IMR-90 (cell line): ENCODE data around the gene NINJ2. TPM values are rescaled to one million over a fixed set of nuclear protein-coding genes. Genes with fewer than 3 reads are reported as not detected.
"Not testable (repeated sequence)": the region's sequence is repeated elsewhere in the genome, so short reads cannot be mapped to it uniquely, and the experiment has no call there.

Experiments used
- ATAC-seq: fragments of 200-7000 bp; cut with Tn5 transposase; 2 replicates; pipeline ENCODE4 v1.9.1; 2020; ENCODE audit warnings: low read depth, mild to moderate bottlenecking, moderate library complexity
- BruUV-seq: library from RNA; stranded (reverse); fragments of 400-500 nt; replicated peaks from 2 replicates; lab custom pipeline; 2021; lab: Mats Ljungman, UMichigan
- CTCF ChIA-PET: fragments of 300-600 bp; formaldehyde crosslinking; extraction: SDS; loops from one replicate; lab custom pipeline; 2021; ENCODE audit warnings: antibody characterized with exemption; lab: Yijun Ruan, JAX
- POLR2A ChIA-PET: fragments of 300-600 bp; sonication (Branson Sonifier 250); formaldehyde crosslinking; loops from one replicate; lab custom pipeline; 2022; ENCODE audit warnings: antibody characterized with exemption; ENCODE audit not compliant: unreplicated experiment; lab: Charles Lee
- DNase-seq: peaks from one replicate; pipeline ENCODE4 v3.0.0; 2013
- H2AFZ ChIP-seq: replicated peaks from 2 replicates; pipeline ENCODE3; 2013; ENCODE audit warnings: low read length, mild to moderate bottlenecking; ENCODE audit not compliant: poor library complexity
- H2AK5ac ChIP-seq: 2 replicates; pipeline ENCODE4 v1.6.1; 2013; ENCODE audit warnings: low read depth, low read length, inconsistent platforms
- H2AK9ac ChIP-seq: replicated peaks from 2 replicates; pipeline ENCODE3; 2013; ENCODE audit warnings: mild to moderate bottlenecking, low read depth, low read length, moderate library complexity; ENCODE audit not compliant: poor library complexity
- H2BK120ac ChIP-seq: 2 replicates; pipeline ENCODE4 v1.6.1; 2013; ENCODE audit warnings: low read depth, low read length, inconsistent platforms
- H2BK15ac ChIP-seq: 3 replicates; pipeline ENCODE4 v1.6.1; 2013; ENCODE audit warnings: low read depth, low read length, inconsistent platforms
- H2BK20ac ChIP-seq: 2 replicates; pipeline ENCODE4 v1.6.1; 2013; ENCODE audit warnings: low read depth, mild to moderate bottlenecking, inconsistent platforms, low read length, moderate library complexity
- H2BK5ac ChIP-seq: 2 replicates; pipeline ENCODE4 v1.6.1; 2013; ENCODE audit warnings: mild to moderate bottlenecking, low read depth, low read length, inconsistent platforms; ENCODE audit not compliant: poor library complexity, severe bottlenecking
- H3K14ac ChIP-seq: replicated peaks from 2 replicates; pipeline ENCODE4 v1.6.1; 2013; ENCODE audit warnings: low read depth, low read length, inconsistent platforms
- H3K18ac ChIP-seq: 2 replicates; pipeline ENCODE4 v1.6.1; 2013; ENCODE audit warnings: low read depth, low read length, control low read depth
- H3K23ac ChIP-seq: 2 replicates; pipeline ENCODE4 v1.6.1; 2013; ENCODE audit warnings: low read depth, low read length, inconsistent platforms
- H3K27ac ChIP-seq: 2 replicates; pipeline ENCODE4 v1.5.1; 2013; ENCODE audit warnings: mild to moderate bottlenecking, control low read depth, low read length; ENCODE audit not compliant: insufficient read depth
- H3K27me3 ChIP-seq: 2 replicates; pipeline ENCODE4 v1.6.1; 2013; ENCODE audit warnings: low read length; ENCODE audit not compliant: control insufficient read depth, insufficient read depth
- H3K36me3 ChIP-seq: 2 replicates; pipeline ENCODE4 v1.6.1; 2013; ENCODE audit warnings: low read length, mixed read lengths; ENCODE audit not compliant: control insufficient read depth, insufficient read depth
- H3K4ac ChIP-seq: 2 replicates; pipeline ENCODE4 v1.6.1; 2013; ENCODE audit warnings: low read depth, low read length, inconsistent platforms
- H3K4me1 ChIP-seq: 2 replicates; pipeline ENCODE4 v1.6.1; 2013; ENCODE audit warnings: low read length, mixed read lengths; ENCODE audit not compliant: control insufficient read depth, insufficient read depth
- H3K4me2 ChIP-seq: 2 replicates; pipeline ENCODE4 v1.6.1; 2013; ENCODE audit warnings: low read depth, mild to moderate bottlenecking, control low read depth, low read length, moderate library complexity
- H3K4me3 ChIP-seq: 2 replicates; pipeline ENCODE4 v1.5.1; 2013; ENCODE audit warnings: low read depth, mild to moderate bottlenecking, control low read depth, low read length, moderate library complexity; ENCODE audit not compliant: insufficient read depth
- H3K56ac ChIP-seq: 2 replicates; pipeline ENCODE4 v1.6.1; 2013; ENCODE audit warnings: low read length, inconsistent platforms; ENCODE audit not compliant: insufficient read depth; ENCODE audit errors: extremely low read depth
- H3K79me1 ChIP-seq, 2 experiments: 2 replicates each; pipeline ENCODE4 v1.6.1; 2013; ENCODE audit warnings: low read length in 2 of 2, inconsistent platforms in 1 of 2, low read depth in 1 of 2
- H3K9ac ChIP-seq: 2 replicates; pipeline ENCODE4 v1.6.1; 2013; ENCODE audit warnings: low read depth, low read length, control low read depth
- H3K9me1 ChIP-seq: 2 replicates; pipeline ENCODE4 v1.6.1; 2013; ENCODE audit warnings: low read length, inconsistent platforms; ENCODE audit not compliant: insufficient read depth
- H3K9me3 ChIP-seq: 2 replicates; pipeline ENCODE4 v1.6.1; 2013; ENCODE audit warnings: low read length; ENCODE audit not compliant: control insufficient read depth, insufficient read depth
- H4K20me1 ChIP-seq: 2 replicates; pipeline ENCODE4 v1.6.1; 2013; ENCODE audit warnings: low read length, inconsistent platforms; ENCODE audit not compliant: insufficient read depth
- H4K5ac ChIP-seq: 2 replicates; pipeline ENCODE4 v1.6.1; 2013; ENCODE audit warnings: mild to moderate bottlenecking, low read depth, low read length, control low read depth
- H4K8ac ChIP-seq, 2 experiments: 2 replicates each; pipeline ENCODE4 v1.6.1; 2013; ENCODE audit warnings: low read depth in 2 of 2, low read length in 2 of 2, control low read depth in 1 of 2, inconsistent platforms in 1 of 2
- H4K91ac ChIP-seq: 2 replicates; pipeline ENCODE4 v1.6.1; 2013; ENCODE audit warnings: low read depth, low read length, inconsistent platforms; ENCODE audit not compliant: insufficient read depth
- MAFK ChIP-seq: IDR thresholded peaks from 2 replicates; pipeline ENCODE4 v1.6.1; 2012; ENCODE audit warnings: low read depth, low read length, improper control_type of control experiment
- RFX5 ChIP-seq: IDR thresholded peaks from 2 replicates; pipeline ENCODE4 v1.8.0; 2012; ENCODE audit warnings: low read depth, mild to moderate bottlenecking, low read length, moderate library complexity
- SMC3 ChIP-seq: fragments of 150-350 bp; IDR thresholded peaks from 2 replicates; pipeline ENCODE4 v1.6.1; 2016; ENCODE audit warnings: low read depth, mild to moderate bottlenecking, antibody characterized with exemption, low read length, moderate library complexity
- WGBS, 2 experiments: methylation state at CpG; one replicate each; pipeline versions ENCODE4 v1.1.5 to v1.1.7; 2013; ENCODE audit warnings: missing lambda C conversion rate in 2 of 2; ENCODE audit not compliant: insufficient read length in 1 of 2; ENCODE audit errors: extremely low coverage in 2 of 2; 5-methylcytosine and 5-hydroxymethylcytosine counted together
- dilution Hi-C: fragments of 300-500 bp; cut with HindIII; formaldehyde crosslinking; loops from one replicate; pipeline ENCODE4 v1.14.3; 2018; ENCODE audit warnings: low sequenced_read_pairs; ENCODE audit not compliant: unreplicated experiment
- in situ Hi-C: fragments of 300-500 bp; cut with MboI; formaldehyde crosslinking; loops from 3 replicates; pipeline ENCODE4 v1.14.3; 2019; ENCODE audit warnings: low sequenced_read_pairs, inconsistent platforms, mixed read lengths
- intact Hi-C: fragments of 100-400 bp; cut with micrococcal nuclease; formaldehyde crosslinking; loops from 2 replicates; pipeline ENCODE4 v1.10.0; 2022
- polyA plus RNA-seq, 3 experiments: library from polyadenylated mRNA; depleted of rRNA; stranded (reverse); fragments of >200 nt; gene quantifications; 2 replicates each; pipeline ENCODE4 v1.2.3, GENCODE V29; 2012; ENCODE audit warnings: low replicate concordance in 1 of 3
- total RNA-seq: library from RNA; depleted of rRNA; stranded (reverse); fragments of >200 nt; gene quantifications from 2 replicates; pipeline ENCODE4 v1.2.3, GENCODE V29; 2012

NINJ2 gene
- total and polyA plus RNA-seq, 2 of the 4 experiments (the other 2 are of a cell fraction) = not detected

DNA sequence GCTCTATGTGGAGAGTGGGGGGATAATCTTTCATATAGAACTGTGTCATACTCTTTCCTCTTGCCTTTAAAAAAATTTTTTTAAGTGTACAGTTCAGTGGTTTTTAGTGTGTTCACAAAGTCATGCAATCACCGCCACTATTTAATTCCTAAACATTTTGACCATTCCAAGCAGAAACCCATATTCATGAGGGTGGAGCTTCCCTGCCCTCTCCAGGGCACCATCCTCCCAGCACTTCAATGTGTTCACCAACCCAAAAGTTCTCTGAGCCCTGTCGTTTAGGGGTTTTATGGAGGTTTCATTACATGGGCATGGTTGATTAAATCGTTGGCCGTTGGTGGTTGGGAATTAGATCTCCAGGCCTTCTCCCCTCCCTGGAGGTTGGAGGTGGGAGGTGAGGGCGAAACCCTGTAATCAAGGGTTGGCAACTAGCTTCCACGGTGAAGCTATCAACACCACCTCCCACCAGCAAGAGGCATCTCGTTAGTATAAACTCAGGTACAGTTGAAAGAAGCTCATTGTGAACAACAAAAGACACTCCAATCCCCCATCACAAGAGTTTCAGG, 46.3 kb upstream of the NINJ2 start:
- Histone ChIP-seq H4K5ac (no peak overlapping the region), H4K91ac (no peak overlapping the region), H3K56ac (no peak overlapping the region), H3K4me3 (no peak overlapping the region), H3K27me3 (peaks cover 7% of the 10 kb centered on the region), H3K9me3 (no peaks in the 10 kb centered on the region), H2AK5ac (no peak overlapping the region), H3K4ac (no peak overlapping the region), H3K4me1 (peaks cover 1% of the 10 kb centered on the region; the same call in 1 of the 2 replicates), H3K27ac (no peak overlapping the region), H2BK20ac (no peak overlapping the region), H2BK15ac (no peak overlapping the region), H3K18ac (no peak overlapping the region), H3K79me1 (no peaks in the 10 kb centered on the region), H3K9me1 (no peaks in the 10 kb centered on the region), H3K23ac (no peak overlapping the region), H3K9ac (no peak overlapping the region), H3K14ac (no peak overlapping the region), H4K8ac (no peak overlapping the region), H4K20me1 (no peaks in the 10 kb centered on the region), H3K36me3 (no peaks in the 10 kb centered on the region), H3K4me2 (no peak overlapping the region), H2AFZ (no peak overlapping the region), H2BK5ac (no peak overlapping the region), H2AK9ac (no peak overlapping the region), H2BK120ac (no peak overlapping the region)
- 73% methylated on average over 2 of the region's 7 CpGs; no CpG with 5 or more reads in 1 of the 2 experiments for WGBS, 2 experiments
- CTCF ChIA-PET = interaction anchor here (0.6 kb wide), 1 partner anchor 173 kb away, joined by 4 read pairs; no protein-coding TSS in a partner anchor
- no peak for ATAC-seq
- TF ChIP-seq RFX5 (no peak), SMC3 (no peak), MAFK (no peak)
- BruUV-seq = no TSS peak
- dilution Hi-C loops = no loop called here
- intact Hi-C loops = no loop called here
- no peak for DNase-seq
- POLR2A ChIA-PET = no interaction called here
- in situ Hi-C loops = no loop called here

DNA sequence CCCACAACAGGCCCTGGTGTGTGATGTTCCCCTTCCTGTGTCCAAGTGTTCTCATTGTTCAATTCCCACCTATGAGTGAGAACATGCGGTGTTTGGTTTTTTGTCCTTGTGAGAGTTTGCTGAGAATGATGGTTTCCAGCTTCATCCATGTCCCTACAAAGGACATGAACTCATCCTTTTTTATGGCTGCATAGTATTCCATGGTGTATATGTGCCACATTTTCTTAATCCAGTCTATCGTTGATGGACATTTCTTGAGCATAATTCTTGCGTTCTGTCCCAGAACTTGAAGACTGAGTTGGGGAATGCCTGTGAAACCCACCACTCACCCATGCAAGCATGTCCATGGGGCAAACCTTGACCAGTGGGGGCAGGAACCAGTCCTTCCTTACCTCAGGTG, 44.8 kb upstream of the NINJ2 start:
- H2BK120ac ChIP-seq, H3K79me1 ChIP-seq, H3K23ac ChIP-seq, H4K20me1 ChIP-seq, H4K8ac ChIP-seq, H3K56ac ChIP-seq, dilution Hi-C loops, H2BK5ac ChIP-seq, H2AFZ ChIP-seq, intact Hi-C loops, H3K4me1 ChIP-seq, H3K4ac ChIP-seq, H3K36me3 ChIP-seq, H3K14ac ChIP-seq, in situ Hi-C loops, H4K91ac ChIP-seq, H3K9ac ChIP-seq, ATAC-seq, H3K4me3 ChIP-seq, H3K27ac ChIP-seq, H2AK9ac ChIP-seq, CTCF ChIA-PET, BruUV-seq, POLR2A ChIA-PET, H2AK5ac ChIP-seq, H4K5ac ChIP-seq, DNase-seq, H3K9me3 ChIP-seq, H3K4me2 ChIP-seq, H2BK15ac ChIP-seq, H3K18ac ChIP-seq, H2BK20ac ChIP-seq, H3K9me1 ChIP-seq: not testable (repeated sequence)
- peaks cover 13% of the 10 kb centered on the region for H3K27me3 ChIP-seq
- no CpG with 5 or more reads among the region's 3 CpGs for WGBS, 2 experiments
